Measurements from ENCODE around the gene ZNF511.
"Not testable (repeated sequence)": the region's sequence is repeated elsewhere in the genome, so short reads cannot be mapped to it uniquely, and the experiment has no call there.

Gene ZNF511

GRCh38 chr10:133308421-133309099, at the start of gene ZNF511, which contains the start of gene TUBGCP2:
Gene ZNF511 (plus strand): TSS chr10:133308914. CDS start chr10:133308944, 30 bp downstream.
Gene TUBGCP2 (minus strand): TSS chr10:133308872. CDS start chr10:133302941, 5,931 bp downstream.
- peak; percentile 85 to 88 for DNase-seq

GRCh38 chr10:133259602-133259989, 49.1 kb upstream of the ZNF511 start:
- DNase-seq, result no peak

- peak; percentile 77 to 82 for DNase-seq
These were observed 47.6 kb upstream of the ZNF511 start for GRCh38 chr10:133260895-133261725.

GRCh38 chr10:133261726-133262325, 46.9 kb upstream of the ZNF511 start:
- DNase-seq, result peak; percentile 88

GRCh38 chr10:133262696-133263095, 46.0 kb upstream of the ZNF511 start:
- DNase-seq, result no peak

- no peak for DNase-seq
These were observed 45.0 kb upstream of the ZNF511 start for GRCh38 chr10:133263674-133264073.

GRCh38 chr10:133264461-133264860, 44.3 kb upstream of the ZNF511 start:
- no peak for DNase-seq

- DNase-seq, result not testable (repeated sequence)
These were observed 43.7 kb upstream of the ZNF511 start for GRCh38 chr10:133265052-133265451.

GRCh38 chr10:133266056-133266795, 42.5 kb upstream of the ZNF511 start:
- DNase-seq, result no peak

GRCh38 chr10:133267293-133267692, 41.4 kb upstream of the ZNF511 start:
- DNase-seq, result no peak

GRCh38 chr10:133267829-133268228, 40.9 kb upstream of the ZNF511 start:
- DNase-seq, result no peak

- DNase-seq, result no peak
These were observed 40.2 kb upstream of the ZNF511 start for GRCh38 chr10:133268532-133268931.

GRCh38 chr10:133269367-133269766, 39.3 kb upstream of the ZNF511 start:
- no peak for DNase-seq

GRCh38 chr10:133270204-133270603, 38.5 kb upstream of the ZNF511 start:
- DNase-seq, result no peak

- no peak for DNase-seq
These were observed 37.9 kb upstream of the ZNF511 start for GRCh38 chr10:133270773-133271297.

GRCh38 chr10:133271521-133272300, 37.0 kb upstream of the ZNF511 start:
- no peak for DNase-seq

GRCh38 chr10:133272301-133272963, 36.3 kb upstream of the ZNF511 start:
- no peak for DNase-seq

GRCh38 chr10:133272964-133273420, 35.7 kb upstream of the ZNF511 start:
- no peak for DNase-seq

GRCh38 chr10:133273534-133274143, 35.1 kb upstream of the ZNF511 start:
- no peak for DNase-seq

Data from activated CD4-positive, alpha-beta T cell treated with anti-CD3 and anti-CD28 coated beads, Interleukin-2, amount 50 U/mL, for 48 hours (primary cell).